Ovary (tissue), 3 donors: ENCODE data around the gene STARD7.

Experiments used
- CTCF ChIP-seq, 3 donors: fragments of 450-650 bp in 2 of 3; fragments of 200-600 bp in 1 of 3; IDR thresholded peaks; one replicate each; pipeline versions ENCODE4 v1.5.1 to v1.8.0; 2016 to 2022; ENCODE audit warnings: antibody characterized with exemption in 3 of 3, mild to moderate bottlenecking in 1 of 3
- EP300 ChIP-seq: sonication (generic); formaldehyde crosslinking; IDR thresholded peaks from one replicate; pipeline ENCODE4 v1.6.1; 2017; ENCODE audit warnings: antibody characterized with exemption
- POLR2A ChIP-seq: fragments of 450-650 bp; IDR thresholded peaks from one replicate; pipeline ENCODE4 v1.6.1; 2017; ENCODE audit warnings: antibody characterized with exemption, mild to moderate bottlenecking, moderate library complexity
- donor health status: DM: no; HTN: no; CAD: no.

- no peak for TF ChIP-seq CTCF (IDR thresholded peaks at IDR 0.05)
- TF ChIP-seq EP300: no peak
- TF ChIP-seq POLR2A: no peak
Observed at GRCh38 chr2:96158554-96158940, 50.1 kb downstream of the STARD7 start.
